SIG-M5 (cell line): Measurements from ENCODE around the gene PROC.

Source experiments
- DNase-seq: peaks from one replicate; lab custom pipeline; 2025; lab: John Stamatoyannopoulos, UW

PROC gene

DNA sequence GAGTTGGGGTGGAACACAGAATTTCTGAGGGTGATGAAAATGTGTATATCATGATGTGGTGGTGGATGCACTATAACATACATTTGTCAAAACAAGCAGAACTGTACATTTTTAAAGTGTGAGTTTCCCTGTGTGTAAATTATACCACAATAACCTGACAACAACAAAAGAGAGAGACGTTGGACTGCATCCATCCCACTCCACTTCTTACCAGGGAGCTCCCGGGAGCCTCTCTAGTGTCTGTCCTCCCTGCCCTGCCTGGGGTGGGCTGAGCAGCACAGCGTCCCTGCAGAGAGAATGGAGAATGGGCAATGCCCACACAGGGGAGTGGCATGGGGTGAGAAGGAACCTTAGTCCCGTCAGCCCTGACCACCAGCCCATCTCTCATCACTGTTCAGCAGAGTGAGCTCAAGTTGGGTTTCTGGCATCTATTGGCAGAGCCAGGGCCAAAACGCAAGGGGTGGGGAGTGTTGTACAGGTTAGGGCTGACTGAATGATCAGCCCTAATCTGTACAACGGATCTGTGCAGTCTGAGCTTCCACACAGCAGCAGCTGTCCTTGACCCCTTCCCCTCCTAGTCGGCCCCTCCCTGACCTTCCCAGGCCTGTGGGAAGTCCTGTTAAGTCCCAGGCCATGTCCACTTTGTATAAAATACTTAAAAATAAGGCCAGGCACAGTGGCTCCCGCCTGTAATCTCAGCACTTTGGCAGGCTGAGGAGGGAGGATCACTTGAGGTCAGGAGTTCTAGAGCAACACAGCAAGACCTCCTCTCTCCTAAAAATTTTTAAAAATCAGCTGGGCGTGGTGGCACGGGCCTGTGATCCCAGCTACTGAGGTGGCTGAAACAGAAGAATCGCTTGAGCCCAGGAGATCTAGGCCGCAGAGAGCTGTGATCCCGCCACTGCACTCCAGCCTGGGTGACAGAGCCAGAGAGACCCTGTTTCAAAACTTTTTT, 3.3 kb upstream of the PROC start:
- no peak for DNase-seq

DNA sequence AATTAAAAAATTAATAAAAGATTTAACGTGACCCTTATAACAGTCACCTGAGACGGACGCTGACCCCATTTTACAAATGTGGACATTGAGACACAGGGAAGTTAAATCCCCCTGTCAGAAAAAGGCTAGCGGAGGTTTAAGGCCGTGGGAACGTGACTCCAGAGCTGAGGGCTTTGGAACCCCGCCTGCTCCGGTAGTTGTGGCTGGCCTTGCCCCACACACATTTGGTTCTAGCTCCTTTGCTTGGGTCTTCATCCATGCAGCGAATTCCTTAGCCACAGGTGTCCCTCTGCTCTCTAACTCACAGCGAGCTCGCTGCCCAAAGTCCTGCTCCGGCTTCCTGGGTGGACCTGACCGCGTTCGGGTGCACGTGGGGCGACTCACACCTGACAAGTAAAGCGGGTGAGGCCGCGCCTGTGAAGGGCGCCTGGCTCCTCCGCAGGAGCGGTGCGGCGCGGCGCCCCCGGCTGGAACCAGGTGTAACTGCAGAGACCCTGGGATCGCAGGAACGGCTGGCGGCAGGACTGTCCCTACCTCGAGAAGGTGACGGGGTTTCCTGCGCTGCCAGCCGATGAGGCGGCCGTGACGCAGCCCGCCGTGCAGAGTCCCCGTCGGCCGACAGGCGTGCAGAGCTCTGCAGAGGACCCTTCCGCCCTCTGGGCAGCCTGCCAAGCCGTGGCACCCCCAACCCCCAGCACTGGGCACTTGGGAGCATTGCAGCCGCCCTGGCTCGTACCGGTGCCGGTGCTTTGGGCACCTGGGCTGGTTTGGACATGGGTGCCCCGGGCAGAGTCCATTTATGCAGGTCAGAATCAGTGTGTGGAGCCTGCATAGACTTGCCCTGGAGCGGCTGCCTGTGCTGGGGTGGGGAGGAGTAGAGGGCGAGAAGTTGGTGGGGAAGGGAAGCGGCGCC, 2.4 kb upstream of the PROC start:
- DNase-seq: no peak

- no peak for DNase-seq
Observed at GRCh38 chr2:127416506-127417001, 1.7 kb upstream of the PROC start.

DNA sequence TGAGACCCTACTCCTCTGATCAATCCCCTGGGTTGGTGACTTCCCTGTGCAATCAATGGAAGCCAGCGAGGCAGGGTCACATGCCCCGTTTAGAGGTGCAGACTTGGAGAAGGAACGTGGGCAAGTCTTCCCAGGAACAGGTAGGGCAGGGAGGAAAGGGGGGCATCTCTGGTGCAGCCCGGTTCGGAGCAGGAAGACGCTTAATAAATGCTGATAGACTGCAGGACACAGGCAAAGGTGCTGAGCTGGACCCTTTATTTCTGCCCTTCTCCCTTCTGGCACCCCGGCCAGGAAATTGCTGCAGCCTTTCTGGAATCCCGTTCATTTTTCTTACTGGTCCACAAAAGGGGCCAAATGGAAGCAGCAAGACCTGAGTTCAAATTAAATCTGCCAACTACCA, 821 bp upstream of the PROC start:
- no peak for DNase-seq

DNA sequence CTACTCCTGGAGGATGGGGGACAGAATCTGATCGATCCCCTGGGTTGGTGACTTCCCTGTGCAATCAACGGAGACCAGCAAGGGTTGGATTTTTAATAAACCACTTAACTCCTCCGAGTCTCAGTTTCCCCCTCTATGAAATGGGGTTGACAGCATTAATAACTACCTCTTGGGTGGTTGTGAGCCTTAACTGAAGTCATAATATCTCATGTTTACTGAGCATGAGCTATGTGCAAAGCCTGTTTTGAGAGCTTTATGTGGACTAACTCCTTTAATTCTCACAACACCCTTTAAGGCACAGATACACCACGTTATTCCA, 844 bp downstream of the PROC start:
- no peak for DNase-seq

DNA sequence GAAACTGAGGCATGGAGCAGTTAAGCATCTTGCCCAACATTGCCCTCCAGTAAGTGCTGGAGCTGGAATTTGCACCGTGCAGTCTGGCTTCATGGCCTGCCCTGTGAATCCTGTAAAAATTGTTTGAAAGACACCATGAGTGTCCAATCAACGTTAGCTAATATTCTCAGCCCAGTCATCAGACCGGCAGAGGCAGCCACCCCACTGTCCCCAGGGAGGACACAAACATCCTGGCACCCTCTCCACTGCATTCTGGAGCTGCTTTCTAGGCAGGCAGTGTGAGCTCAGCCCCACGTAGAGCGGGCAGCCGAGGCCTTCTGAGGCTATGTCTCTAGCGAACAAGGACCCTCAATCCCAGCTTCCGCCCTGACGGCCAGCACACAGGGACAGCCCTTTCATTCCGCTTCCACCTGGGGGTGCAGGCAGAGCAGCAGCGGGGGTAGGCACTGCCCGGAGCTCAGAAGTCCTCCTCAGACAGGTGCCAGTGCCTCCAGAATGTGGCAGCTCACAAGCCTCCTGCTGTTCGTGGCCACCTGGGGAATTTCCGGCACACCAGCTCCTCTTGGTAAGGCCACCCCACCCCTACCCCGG, 1.3 kb downstream of the PROC start:
- DNase-seq: no peak

DNA sequence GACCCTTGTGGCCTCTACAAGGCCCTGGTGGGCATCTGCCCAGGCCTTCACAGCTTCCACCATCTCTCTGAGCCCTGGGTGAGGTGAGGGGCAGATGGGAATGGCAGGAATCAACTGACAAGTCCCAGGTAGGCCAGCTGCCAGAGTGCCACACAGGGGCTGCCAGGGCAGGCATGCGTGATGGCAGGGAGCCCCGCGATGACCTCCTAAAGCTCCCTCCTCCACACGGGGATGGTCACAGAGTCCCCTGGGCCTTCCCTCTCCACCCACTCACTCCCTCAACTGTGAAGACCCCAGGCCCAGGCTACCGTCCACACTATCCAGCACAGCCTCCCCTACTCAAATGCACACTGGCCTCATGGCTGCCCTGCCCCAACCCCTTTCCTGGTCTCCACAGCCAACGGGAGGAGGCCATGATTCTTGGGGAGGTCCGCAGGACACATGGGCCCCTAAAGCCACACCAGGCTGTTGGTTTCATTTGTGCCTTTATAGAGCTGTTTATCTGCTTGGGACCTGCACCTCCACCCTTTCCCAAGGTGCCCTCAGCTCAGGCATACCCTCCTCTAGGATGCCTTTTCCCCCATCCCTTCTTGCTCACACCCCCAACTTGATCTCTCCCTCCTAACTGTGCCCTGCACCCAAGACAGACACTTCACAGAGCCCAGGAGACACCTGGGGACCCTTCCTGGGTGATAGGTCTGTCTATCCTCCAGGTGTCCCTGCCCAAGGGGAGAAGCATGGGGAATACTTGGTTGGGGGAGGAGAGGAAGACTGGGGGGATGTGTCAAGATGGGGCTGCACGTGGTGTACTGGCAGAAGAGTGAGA, 2.0 kb downstream of the PROC start:
- DNase-seq: no peak

- no peak for DNase-seq
Observed at GRCh38 chr2:127421116-127421800, 3.0 kb downstream of the PROC start.

- DNase-seq: no peak
Observed at GRCh38 chr2:127421871-127422558, 3.8 kb downstream of the PROC start.

GRCh38 chr2:127422559-127423477, 4.6 kb downstream of the PROC start:
- no peak for DNase-seq

GRCh38 chr2:127423478-127423843, 5.2 kb downstream of the PROC start:
- DNase-seq: no peak

DNA sequence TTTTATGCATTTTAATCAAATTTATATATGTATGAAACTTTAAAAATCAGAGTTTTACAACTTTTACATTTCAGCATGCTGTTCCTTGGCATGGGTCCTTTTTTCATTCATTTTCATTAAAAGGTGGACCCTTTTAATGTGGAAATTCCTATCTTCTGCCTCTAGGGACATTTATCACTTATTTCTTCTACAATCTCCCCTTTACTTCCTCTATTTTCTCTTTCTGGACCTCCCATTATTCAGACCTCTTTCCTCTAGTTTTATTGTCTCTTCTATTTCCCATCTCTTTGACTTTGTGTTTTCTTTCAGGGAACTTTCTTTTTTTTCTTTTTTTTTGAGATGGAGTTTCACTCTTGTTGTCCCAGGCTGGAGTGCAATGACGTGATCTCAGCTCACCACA, 5.7 kb downstream of the PROC start:
- DNase-seq: no peak

DNA sequence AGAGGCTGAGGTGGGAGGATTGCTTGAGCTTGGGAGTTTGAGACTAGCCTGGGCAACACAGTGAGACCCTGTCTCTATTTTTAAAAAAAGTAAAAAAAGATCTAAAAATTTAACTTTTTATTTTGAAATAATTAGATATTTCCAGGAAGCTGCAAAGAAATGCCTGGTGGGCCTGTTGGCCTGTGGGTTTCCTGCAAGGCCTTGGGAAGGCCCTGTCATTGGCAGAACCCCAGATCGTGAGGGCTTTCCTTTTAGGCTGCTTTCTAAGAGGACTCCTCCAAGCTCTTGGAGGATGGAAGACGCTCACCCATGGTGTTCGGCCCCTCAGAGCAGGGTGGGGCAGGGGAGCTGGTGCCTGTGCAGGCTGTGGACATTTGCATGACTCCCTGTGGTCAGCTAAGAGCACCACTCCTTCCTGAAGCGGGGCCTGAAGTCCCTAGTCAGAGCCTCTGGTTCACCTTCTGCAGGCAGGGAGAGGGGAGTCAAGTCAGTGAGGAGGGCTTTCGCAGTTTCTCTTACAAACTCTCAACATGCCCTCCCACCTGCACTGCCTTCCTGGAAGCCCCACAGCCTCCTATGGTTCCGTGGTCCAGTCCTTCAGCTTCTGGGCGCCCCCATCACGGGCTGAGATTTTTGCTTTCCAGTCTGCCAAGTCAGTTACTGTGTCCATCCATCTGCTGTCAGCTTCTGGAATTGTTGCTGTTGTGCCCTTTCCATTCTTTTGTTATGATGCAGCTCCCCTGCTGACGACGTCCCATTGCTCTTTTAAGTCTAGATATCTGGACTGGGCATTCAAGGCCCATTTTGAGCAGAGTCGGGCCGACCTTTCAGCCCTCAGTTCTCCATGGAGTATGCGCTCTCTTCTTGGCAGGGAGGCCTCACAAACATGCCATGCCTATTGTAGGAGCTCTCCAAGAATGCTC, 6.6 kb downstream of the PROC start:
- DNase-seq: no peak

DNA sequence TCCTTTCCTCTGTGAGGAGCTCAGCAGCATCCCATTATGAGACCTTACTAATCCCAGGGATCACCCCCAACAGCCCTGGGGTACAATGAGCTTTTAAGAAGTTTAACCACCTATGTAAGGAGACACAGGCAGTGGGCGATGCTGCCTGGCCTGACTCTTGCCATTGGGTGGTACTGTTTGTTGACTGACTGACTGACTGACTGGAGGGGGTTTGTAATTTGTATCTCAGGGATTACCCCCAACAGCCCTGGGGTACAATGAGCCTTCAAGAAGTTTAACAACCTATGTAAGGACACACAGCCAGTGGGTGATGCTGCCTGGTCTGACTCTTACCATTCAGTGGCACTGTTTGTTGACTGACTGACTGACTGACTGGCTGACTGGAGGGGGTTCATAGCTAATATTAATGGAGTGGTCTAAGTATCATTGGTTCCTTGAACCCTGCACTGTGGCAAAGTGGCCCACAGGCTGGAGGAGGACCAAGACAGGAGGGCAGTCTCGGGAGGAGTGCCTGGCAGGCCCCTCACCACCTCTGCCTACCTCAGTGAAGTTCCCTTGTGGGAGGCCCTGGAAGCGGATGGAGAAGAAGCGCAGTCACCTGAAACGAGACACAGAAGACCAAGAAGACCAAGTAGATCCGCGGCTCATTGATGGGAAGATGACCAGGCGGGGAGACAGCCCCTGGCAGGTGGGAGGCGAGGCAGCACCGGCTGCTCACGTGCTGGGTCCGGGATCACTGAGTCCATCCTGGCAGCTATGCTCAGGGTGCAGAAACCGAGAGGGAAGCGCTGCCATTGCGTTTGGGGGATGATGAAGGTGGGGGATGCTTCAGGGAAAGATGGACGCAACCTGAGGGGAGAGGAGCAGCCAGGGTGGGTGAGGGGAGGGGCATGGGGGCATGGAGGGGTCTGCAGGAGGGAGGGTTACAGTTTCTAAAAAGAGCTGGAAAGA, 7.6 kb downstream of the PROC start:
- no peak for DNase-seq

- no peak for DNase-seq
Observed at GRCh38 chr2:127426501-127427354, 8.5 kb downstream of the PROC start.
